ENCODE data around the gene B3GALT6.

Gene B3GALT6

DNA sequence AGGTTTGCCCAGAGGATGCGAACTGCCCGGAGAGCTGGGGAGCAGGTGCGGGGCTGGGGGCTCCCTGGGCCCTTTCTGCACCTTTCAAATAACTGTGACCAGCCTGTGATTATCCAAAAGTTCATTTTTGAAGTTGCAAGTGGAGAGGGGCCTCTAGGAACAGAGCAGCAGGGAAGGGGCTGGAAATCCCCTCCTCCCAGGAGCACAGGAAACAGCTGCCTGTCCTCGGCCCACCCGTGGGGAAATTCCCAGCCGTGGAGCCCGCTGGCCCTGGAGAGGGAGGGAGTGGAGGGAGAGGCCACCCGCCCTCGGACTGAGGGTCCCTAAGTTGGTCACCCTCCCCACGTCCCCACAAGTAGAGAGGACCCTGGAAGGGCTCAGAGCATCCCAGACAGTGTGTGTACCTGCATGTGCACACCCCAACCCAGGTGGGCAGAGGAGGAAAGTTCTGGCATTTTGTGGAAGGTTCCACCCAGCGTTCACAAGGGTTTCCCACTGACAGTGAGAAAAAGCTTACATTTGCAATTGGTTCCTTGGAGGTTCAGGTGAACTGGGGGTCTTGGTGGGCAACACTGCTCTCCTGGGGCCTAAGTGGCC, 16.9 kb upstream of the B3GALT6 start:
- no peak overlapping the region for H2BK120ac ChIP-seq (ENCODE audit: insufficient read depth, low read length, poor library complexity)
- no peaks in the 10 kb centered on the region for H3K27me3 ChIP-seq (ENCODE audit: insufficient read depth, low read length)
- H3K4me1 ChIP-seq (ENCODE audit: control insufficient read depth in 1 of 2, insufficient read depth in 2 of 2, low read length in 2 of 2) = no peaks in the 10 kb centered on the region
- H3K36me3 ChIP-seq (ENCODE audit: control insufficient read depth in 1 of 2, insufficient read depth in 2 of 2, low read length in 2 of 2) = peaks cover 42 to 48% of the 10 kb centered on the region in 2 experiments
- no peak overlapping the region for H3K4me2 ChIP-seq (ENCODE audit: low read length)
- peak overlapping the region; percentile 6 for H3K4me3 ChIP-seq (ENCODE audit: low read depth, low read length)
- no peak overlapping the region for H2BK5ac ChIP-seq (ENCODE audit: low read depth, low read length, poor library complexity)
- no peak overlapping the region for H4K91ac ChIP-seq (ENCODE audit: low read depth, low read length)
- no peak overlapping the region for H3K18ac ChIP-seq (ENCODE audit: low read length)
- no peak overlapping the region for H3K9ac ChIP-seq (ENCODE audit: low read length)
- no peak overlapping the region for H3K4ac ChIP-seq (ENCODE audit: low read depth, low read length)
- H3K9me3 ChIP-seq (ENCODE audit: insufficient read depth, low read depth, low read length) = peaks cover 7% of the 10 kb centered on the region
- no peak overlapping the region for H3K14ac ChIP-seq (ENCODE audit: low read length)
- no peaks in the 10 kb centered on the region for H3K79me2 ChIP-seq (ENCODE audit: control insufficient read depth, insufficient read depth, low read length, poor library complexity)
- H4K12ac ChIP-seq (ENCODE audit: low read depth, low read length) = no peak overlapping the region
- no peak overlapping the region for H3K27ac ChIP-seq (ENCODE audit: low read depth, low read length)
- WGBS (ENCODE audit: extremely low coverage, insufficient coverage, insufficient read length) = no CpG with 5 or more reads among the region's 11 CpGs
- no peaks in the 10 kb centered on the region for H3K79me1 ChIP-seq (ENCODE audit: low read length)
- H3K23ac ChIP-seq (ENCODE audit: low read length) = no peak overlapping the region
- H2AFZ ChIP-seq (ENCODE audit: insufficient read depth, low read length, poor library complexity) = no peak overlapping the region
- no peak overlapping the region for H2BK12ac ChIP-seq (ENCODE audit: low read length)
- no peak overlapping the region for H4K8ac ChIP-seq (ENCODE audit: low read depth, low read length)
- H2AK5ac ChIP-seq (ENCODE audit: low read length) = no peak overlapping the region
- no peak for DNase-seq

DNA sequence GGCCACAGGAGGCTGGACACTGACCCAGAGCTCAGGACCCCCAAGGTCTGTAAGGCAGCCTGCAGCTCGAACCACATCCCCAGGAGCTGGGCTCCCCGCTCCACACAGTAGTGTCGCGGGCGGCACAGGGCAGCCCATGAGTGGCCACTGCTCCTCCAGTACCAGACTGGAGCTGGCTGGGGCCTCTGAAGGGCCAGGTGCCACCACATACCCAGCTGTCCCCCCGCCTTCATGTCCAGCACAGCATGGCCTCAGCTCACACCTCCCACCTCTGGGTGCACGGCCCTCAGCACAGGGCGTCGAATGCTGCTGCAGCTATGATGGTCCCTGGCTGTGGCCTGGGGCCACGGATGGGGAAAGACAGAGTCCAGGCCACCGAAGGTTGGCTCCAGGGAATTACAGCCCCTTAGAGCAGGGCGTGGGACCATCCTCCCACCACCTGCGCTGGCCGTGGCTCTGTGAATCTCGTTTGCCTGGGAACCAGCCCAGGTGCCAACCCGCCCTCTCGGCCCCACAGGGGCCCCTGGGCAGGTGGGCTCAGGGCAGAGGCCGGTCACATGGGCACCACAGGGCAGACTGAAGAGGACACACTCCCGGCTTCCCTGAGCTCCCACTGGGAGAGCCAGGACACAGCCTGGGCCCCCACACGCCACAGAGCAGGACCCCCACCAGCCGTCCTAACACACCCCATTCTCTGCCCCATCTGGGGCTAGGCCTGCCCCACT, 16.0 kb upstream of the B3GALT6 start:
- Histone ChIP-seq H3K14ac (ENCODE audit: low read length) (no peak overlapping the region), H2AFZ (ENCODE audit: insufficient read depth, low read length, poor library complexity) (no peak overlapping the region), H3K79me1 (ENCODE audit: low read length) (no peaks in the 10 kb centered on the region), H4K8ac (ENCODE audit: low read depth, low read length) (no peak overlapping the region), H2AK5ac (ENCODE audit: low read length) (no peak overlapping the region), H4K12ac (ENCODE audit: low read depth, low read length) (no peak overlapping the region), H3K36me3 (ENCODE audit: control insufficient read depth in 1 of 2, insufficient read depth in 2 of 2, low read length in 2 of 2) (peaks cover 51 to 56% of the 10 kb centered on the region in 2 experiments), H3K4ac (ENCODE audit: low read depth, low read length) (no peak overlapping the region), H3K9me3 (ENCODE audit: insufficient read depth, low read depth, low read length) (peaks cover 7% of the 10 kb centered on the region), H4K91ac (ENCODE audit: low read depth, low read length) (no peak overlapping the region), H3K9ac (ENCODE audit: low read length) (no peak overlapping the region), H3K23ac (ENCODE audit: low read length) (no peak overlapping the region), H3K27ac (ENCODE audit: low read depth, low read length) (no peak overlapping the region), H2BK5ac (ENCODE audit: low read depth, low read length, poor library complexity) (no peak overlapping the region), H3K4me2 (ENCODE audit: low read length) (no peak overlapping the region), H2BK12ac (ENCODE audit: low read length) (no peak overlapping the region), H3K18ac (ENCODE audit: low read length) (no peak overlapping the region), H3K79me2 (ENCODE audit: control insufficient read depth, insufficient read depth, low read length, poor library complexity) (no peaks in the 10 kb centered on the region), H2BK120ac (ENCODE audit: insufficient read depth, low read length, poor library complexity) (no peak overlapping the region), H3K27me3 (ENCODE audit: insufficient read depth, low read length) (no peaks in the 10 kb centered on the region), H3K4me3 (ENCODE audit: low read depth, low read length) (no peak overlapping the region), H3K4me1 (ENCODE audit: control insufficient read depth in 1 of 2, insufficient read depth in 2 of 2, low read length in 2 of 2) (no peaks in the 10 kb centered on the region)
- DNase-seq = no peak
- no CpG with 5 or more reads among the region's 21 CpGs for WGBS (ENCODE audit: extremely low coverage, insufficient coverage, insufficient read length)

DNA sequence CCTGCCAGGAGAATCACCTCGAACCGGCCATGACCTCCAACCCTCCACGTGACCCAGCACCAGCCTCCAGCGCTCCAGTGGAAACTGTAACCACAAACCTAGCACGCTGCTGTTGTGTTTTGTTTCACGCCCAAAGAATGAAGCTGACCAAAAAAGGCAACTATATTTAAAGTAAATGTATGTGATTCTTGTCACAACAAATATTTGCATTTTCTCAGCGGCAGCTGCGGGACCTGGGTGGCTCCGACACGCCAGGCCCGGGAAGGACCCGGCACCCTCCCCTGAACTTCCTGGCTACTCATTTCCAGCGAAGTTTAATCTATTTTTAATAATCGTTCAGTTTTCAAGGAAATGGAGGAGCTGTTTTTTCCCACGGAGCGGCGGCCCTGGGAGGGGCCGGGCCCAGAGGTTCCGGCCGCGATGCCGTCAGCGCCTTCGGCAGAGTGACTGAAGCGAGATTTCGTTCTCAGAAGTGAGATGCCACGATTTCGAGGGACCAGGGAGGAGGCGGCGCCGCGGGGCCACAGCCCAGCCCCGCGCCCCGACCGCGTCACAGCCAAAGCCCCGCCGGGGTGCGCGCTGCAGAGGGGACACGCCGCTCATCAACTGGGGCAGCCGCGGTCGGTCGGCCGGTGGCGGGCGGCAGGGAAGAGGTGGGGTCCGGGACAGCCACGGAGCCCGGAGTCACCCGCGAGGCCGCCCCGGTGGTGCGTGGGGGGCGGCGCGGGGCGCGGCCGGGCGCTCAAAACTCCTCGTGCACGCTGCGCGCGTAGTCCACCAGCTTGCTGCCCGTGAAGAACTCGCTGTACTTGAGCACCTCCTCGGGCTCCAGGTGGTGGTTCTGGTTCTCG, 15.0 kb upstream of the B3GALT6 start:
- no peak overlapping the region for H3K4me2 ChIP-seq (ENCODE audit: low read length)
- no peak overlapping the region for H3K4me3 ChIP-seq (ENCODE audit: low read depth, low read length)
- no peaks in the 10 kb centered on the region for H3K27me3 ChIP-seq (ENCODE audit: insufficient read depth, low read length)
- H2BK12ac ChIP-seq (ENCODE audit: low read length) = no peak overlapping the region
- no peaks in the 10 kb centered on the region for H3K79me1 ChIP-seq (ENCODE audit: low read length)
- no peak overlapping the region for H3K4ac ChIP-seq (ENCODE audit: low read depth, low read length)
- no peak overlapping the region for H2BK120ac ChIP-seq (ENCODE audit: insufficient read depth, low read length, poor library complexity)
- no peak overlapping the region for H3K14ac ChIP-seq (ENCODE audit: low read length)
- no peak overlapping the region for H3K23ac ChIP-seq (ENCODE audit: low read length)
- H2AK5ac ChIP-seq (ENCODE audit: low read length) = no peak overlapping the region
- no peak overlapping the region for H3K27ac ChIP-seq (ENCODE audit: low read depth, low read length)
- H2BK5ac ChIP-seq (ENCODE audit: low read depth, low read length, poor library complexity) = no peak overlapping the region
- no peak overlapping the region for H4K8ac ChIP-seq (ENCODE audit: low read depth, low read length)
- no peak overlapping the region for H4K91ac ChIP-seq (ENCODE audit: low read depth, low read length)
- H3K9me3 ChIP-seq (ENCODE audit: insufficient read depth, low read depth, low read length) = peaks cover 7% of the 10 kb centered on the region
- H3K9ac ChIP-seq (ENCODE audit: low read length) = no peak overlapping the region
- no peaks in the 10 kb centered on the region for H3K4me1 ChIP-seq (ENCODE audit: control insufficient read depth in 1 of 2, insufficient read depth in 2 of 2, low read length in 2 of 2)
- peaks cover 60 to 65% of the 10 kb centered on the region in 2 experiments for H3K36me3 ChIP-seq (ENCODE audit: control insufficient read depth in 1 of 2, insufficient read depth in 2 of 2, low read length in 2 of 2)
- no peak for DNase-seq
- WGBS (ENCODE audit: extremely low coverage, insufficient coverage, insufficient read length) = no CpG with 5 or more reads among the region's 74 CpGs
- no peaks in the 10 kb centered on the region for H3K79me2 ChIP-seq (ENCODE audit: control insufficient read depth, insufficient read depth, low read length, poor library complexity)
- H4K12ac ChIP-seq (ENCODE audit: low read depth, low read length) = no peak overlapping the region
- no peak overlapping the region for H2AFZ ChIP-seq (ENCODE audit: insufficient read depth, low read length, poor library complexity)
- H3K18ac ChIP-seq (ENCODE audit: low read length) = no peak overlapping the region

DNA sequence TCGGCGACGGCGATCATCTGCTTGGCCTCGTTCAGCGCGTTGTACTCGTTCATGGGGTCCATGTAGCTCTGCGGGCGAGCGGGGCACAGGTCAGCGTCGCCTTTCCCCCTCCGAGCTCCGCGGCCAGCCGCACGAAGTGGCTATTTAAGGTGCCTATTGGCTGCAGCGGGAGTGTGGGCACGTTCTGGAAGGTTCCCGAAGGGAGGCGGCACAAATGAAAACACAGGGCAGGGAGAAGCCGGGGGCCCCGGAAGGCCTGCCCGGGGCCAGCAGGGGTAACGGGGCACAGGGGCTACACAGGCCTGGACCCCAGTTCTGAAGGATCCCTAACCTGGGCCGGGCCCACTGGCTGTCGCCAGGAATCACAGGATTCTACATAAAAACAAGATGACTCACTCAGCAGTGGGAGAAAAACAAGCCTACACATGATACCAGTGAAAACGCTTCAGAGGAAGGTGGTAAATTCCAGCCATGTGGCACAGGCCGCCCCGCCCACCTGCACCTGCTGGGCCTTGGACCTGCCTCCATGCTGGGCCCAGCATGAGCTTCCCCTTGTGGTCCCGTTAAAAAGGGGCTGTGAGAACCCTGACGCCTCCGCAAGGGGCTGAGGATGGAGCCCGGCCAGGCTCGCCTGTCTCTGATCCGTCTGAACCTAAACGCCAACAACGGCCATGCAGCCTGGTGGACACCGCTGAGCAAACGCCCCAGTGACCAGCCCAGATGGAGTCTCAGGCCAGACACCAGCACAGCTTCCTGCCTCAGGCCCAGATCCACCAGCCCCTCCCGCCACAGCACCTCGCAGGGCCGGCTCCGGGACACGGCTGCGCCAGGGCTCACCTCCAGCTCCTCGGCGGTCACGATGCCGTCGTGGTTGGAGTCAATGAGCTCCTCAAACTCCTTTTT, 14.2 kb upstream of the B3GALT6 start:
- H4K8ac ChIP-seq (ENCODE audit: low read depth, low read length) = no peak overlapping the region
- no peak for DNase-seq
- no peak overlapping the region for H2AK5ac ChIP-seq (ENCODE audit: low read length)
- no peaks in the 10 kb centered on the region for H3K27me3 ChIP-seq (ENCODE audit: insufficient read depth, low read length)
- H4K91ac ChIP-seq (ENCODE audit: low read depth, low read length) = no peak overlapping the region
- peaks cover 7% of the 10 kb centered on the region for H3K9me3 ChIP-seq (ENCODE audit: insufficient read depth, low read depth, low read length)
- H3K79me1 ChIP-seq (ENCODE audit: low read length) = no peaks in the 10 kb centered on the region
- H3K14ac ChIP-seq (ENCODE audit: low read length) = no peak overlapping the region
- no peak overlapping the region for H2AFZ ChIP-seq (ENCODE audit: insufficient read depth, low read length, poor library complexity)
- no peaks in the 10 kb centered on the region for H3K4me1 ChIP-seq (ENCODE audit: control insufficient read depth in 1 of 2, insufficient read depth in 2 of 2, low read length in 2 of 2)
- no CpG with 5 or more reads among the region's 52 CpGs for WGBS (ENCODE audit: extremely low coverage, insufficient coverage, insufficient read length)
- H3K27ac ChIP-seq (ENCODE audit: low read depth, low read length) = no peak overlapping the region
- no peak overlapping the region for H3K18ac ChIP-seq (ENCODE audit: low read length)
- H2BK12ac ChIP-seq (ENCODE audit: low read length) = no peak overlapping the region
- H3K4me2 ChIP-seq (ENCODE audit: low read length) = no peak overlapping the region
- no peak overlapping the region for H4K12ac ChIP-seq (ENCODE audit: low read depth, low read length)
- no peak overlapping the region for H2BK120ac ChIP-seq (ENCODE audit: insufficient read depth, low read length, poor library complexity)
- H3K23ac ChIP-seq (ENCODE audit: low read length) = no peak overlapping the region
- H3K4ac ChIP-seq (ENCODE audit: low read depth, low read length) = no peak overlapping the region
- H2BK5ac ChIP-seq (ENCODE audit: low read depth, low read length, poor library complexity) = no peak overlapping the region
- H3K36me3 ChIP-seq (ENCODE audit: control insufficient read depth in 1 of 2, insufficient read depth in 2 of 2, low read length in 2 of 2) = peaks cover 68 to 73% of the 10 kb centered on the region in 2 experiments
- H3K9ac ChIP-seq (ENCODE audit: low read length) = no peak overlapping the region
- no peak overlapping the region for H3K4me3 ChIP-seq (ENCODE audit: low read depth, low read length)
- no peaks in the 10 kb centered on the region for H3K79me2 ChIP-seq (ENCODE audit: control insufficient read depth, insufficient read depth, low read length, poor library complexity)

Data from trophoblast cell (in vitro differentiated cells and primary cell).